Measurements from ENCODE around the gene STK16. TPM values are rescaled to one million over a fixed set of nuclear protein-coding genes. Genes with fewer than 3 reads are reported as not detected.

STK16 gene
- total RNA-seq, 4 donors from 2014 or later: 4.4 to 19.3 (median 14.2) TPM

GRCh38 chr2:219207134-219207883, 38.0 kb upstream of the STK16 start:
- ATAC-seq (no peak), DNase-seq (no peak)
- H3K27me3 ChIP-seq: no peaks in the 10 kb centered on the region
- TF ChIP-seq, protein P1, sequence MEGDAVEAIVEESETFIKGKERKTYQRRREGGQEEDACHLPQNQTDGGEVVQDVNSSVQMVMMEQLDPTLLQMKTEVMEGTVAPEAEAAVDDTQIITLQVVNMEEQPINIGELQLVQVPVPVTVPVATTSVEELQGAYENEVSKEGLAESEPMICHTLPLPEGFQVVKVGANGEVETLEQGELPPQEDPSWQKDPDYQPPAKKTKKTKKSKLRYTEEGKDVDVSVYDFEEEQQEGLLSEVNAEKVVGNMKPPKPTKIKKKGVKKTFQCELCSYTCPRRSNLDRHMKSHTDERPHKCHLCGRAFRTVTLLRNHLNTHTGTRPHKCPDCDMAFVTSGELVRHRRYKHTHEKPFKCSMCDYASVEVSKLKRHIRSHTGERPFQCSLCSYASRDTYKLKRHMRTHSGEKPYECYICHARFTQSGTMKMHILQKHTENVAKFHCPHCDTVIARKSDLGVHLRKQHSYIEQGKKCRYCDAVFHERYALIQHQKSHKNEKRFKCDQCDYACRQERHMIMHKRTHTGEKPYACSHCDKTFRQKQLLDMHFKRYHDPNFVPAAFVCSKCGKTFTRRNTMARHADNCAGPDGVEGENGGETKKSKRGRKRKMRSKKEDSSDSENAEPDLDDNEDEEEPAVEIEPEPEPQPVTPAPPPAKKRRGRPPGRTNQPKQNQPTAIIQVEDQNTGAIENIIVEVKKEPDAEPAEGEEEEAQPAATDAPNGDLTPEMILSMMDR (IDR thresholded peaks at IDR 0.05 in 4 of 5, conservative IDR thresholded peaks at IDR 0.05 in 1 of 5): no peak
- no peak for TF ChIP-seq POLR2A (IDR thresholded peaks at IDR 0.05)
- H3K36me3 ChIP-seq: peaks cover 0 to 41% of the 10 kb centered on the region in 2 donors
- H3K4me1 ChIP-seq: peaks cover 16 to 21% of the 10 kb centered on the region in 2 donors
- intact Hi-C loops (cut with DNase I; ENCODE audit: low total_unique reads) (loop anchor here (1.0 kb wide), 1 partner anchor 46 kb away; the partner anchor contains the start of genes TUBA4A and TUBA4B), in situ Hi-C loops (cut with MboI; ENCODE audit: low sequenced_read_pairs in 4 of 4) (loop anchor here in 2 of 4 donors (5.0 kb wide), 1 partner anchor 35 kb away; the partner anchor contains the start of gene SLC23A3 (in 2 of the 2))
- no peaks in the 10 kb centered on the region for H3K9me3 ChIP-seq
- peak overlapping the region; percentile 87 to 99 (median 98) for H3K27ac ChIP-seq
- peak overlapping the region; percentile 71 to 94 (median 84) for H3K4me3 ChIP-seq

DNA sequence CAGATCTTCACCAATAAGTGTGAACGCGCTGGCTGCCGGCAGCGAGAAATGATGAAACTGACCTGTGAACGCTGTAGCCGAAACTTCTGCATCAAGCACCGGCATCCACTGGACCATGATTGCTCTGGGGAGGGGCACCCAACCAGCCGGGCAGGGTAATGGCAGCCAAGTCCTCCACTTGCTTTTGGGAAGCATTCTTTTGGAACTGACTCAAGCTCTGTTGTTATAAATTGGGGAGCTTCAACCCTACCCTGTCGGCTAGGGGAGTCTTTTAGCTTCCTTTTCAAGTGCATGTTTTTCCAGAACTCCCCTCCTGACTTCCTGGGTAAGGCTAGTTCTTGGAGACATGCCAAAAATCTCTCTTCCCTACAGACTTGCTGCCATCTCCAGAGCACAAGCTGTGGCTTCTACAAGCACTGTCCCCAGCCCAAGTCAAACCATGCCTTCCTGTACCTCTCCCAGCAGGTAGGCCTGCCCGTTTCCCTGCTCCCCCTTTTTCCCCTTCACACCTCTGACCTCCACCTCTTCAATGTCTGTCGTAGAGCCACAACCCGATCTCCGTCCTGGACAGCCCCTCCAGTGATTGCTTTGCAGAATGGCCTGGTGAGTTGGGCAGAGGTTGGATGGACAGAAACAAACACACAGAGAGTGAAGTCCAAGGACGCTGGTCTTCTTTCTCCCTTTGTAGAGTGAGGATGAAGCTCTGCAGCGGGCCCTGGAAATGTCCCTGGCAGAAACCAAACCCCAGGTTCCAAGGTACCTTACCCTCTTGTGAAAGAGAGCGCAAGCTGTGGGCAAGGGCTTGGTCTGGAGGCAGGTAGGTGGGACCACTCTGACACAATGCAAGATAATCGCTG, 37.2 kb upstream of the STK16 start:
- H3K9me3 ChIP-seq: no peaks in the 10 kb centered on the region
- H3K27me3 ChIP-seq: no peaks in the 10 kb centered on the region
- H3K36me3 ChIP-seq: peaks cover 0 to 49% of the 10 kb centered on the region in 2 donors
- ATAC-seq (no peak), DNase-seq (no peak)
- H3K4me3 ChIP-seq: peak overlapping the region in 1 of 4 donors; percentile 71
- peak overlapping the region; percentile 87 to 99 (median 98) for H3K27ac ChIP-seq
- H3K4me1 ChIP-seq: peaks cover 16 to 21% of the 10 kb centered on the region in 2 donors
- in situ Hi-C loops (cut with MboI; ENCODE audit: low sequenced_read_pairs in 4 of 4): loop anchor here in 2 of 4 donors (5.0 kb wide), 1 partner anchor 36 kb away; the partner anchor contains the start of gene SLC23A3 (in 2 of the 2)
- intact Hi-C loops (cut with DNase I; ENCODE audit: low total_unique reads): loop anchor here (1.0 kb wide), 1 partner anchor 45 kb away; the partner anchor contains the start of genes TUBA4A and TUBA4B
- TF ChIP-seq, protein P1 (IDR thresholded peaks at IDR 0.05 in 4 of 5, conservative IDR thresholded peaks at IDR 0.05 in 1 of 5): no peak
- TF ChIP-seq POLR2A (IDR thresholded peaks at IDR 0.05): no peak

- intact Hi-C loops (cut with DNase I; ENCODE audit: low total_unique reads): no loop called here
- no peaks in the 10 kb centered on the region for H3K9me3 ChIP-seq
- H3K36me3 ChIP-seq: peaks cover 0 to 63% of the 10 kb centered on the region in 2 donors
- in situ Hi-C loops (cut with MboI; ENCODE audit: low sequenced_read_pairs in 4 of 4): loop anchor here in 2 of 4 donors (5.0 kb wide), 1 partner anchor 37 kb away; the partner anchor contains the start of gene SLC23A3 (in 2 of the 2)
- no peak overlapping the region for H3K4me3 ChIP-seq
- TF ChIP-seq POLR2A (IDR thresholded peaks at IDR 0.05): no peak
- TF ChIP-seq, protein P1 (IDR thresholded peaks at IDR 0.05 in 4 of 5, conservative IDR thresholded peaks at IDR 0.05 in 1 of 5): no peak
- no peak for DNase-seq
- no peaks in the 10 kb centered on the region for H3K27me3 ChIP-seq
- H3K27ac ChIP-seq: no peak overlapping the region
- peaks cover 16 to 21% of the 10 kb centered on the region in 2 donors for H3K4me1 ChIP-seq
- ATAC-seq: no peak
Measured at GRCh38 chr2:219209236-219210195, 35.8 kb upstream of the STK16 start.
